Astrocyte (in vitro differentiated cells and primary cell): Measurements from ENCODE around the gene CARD9. TPM values are rescaled to one million over a fixed set of nuclear protein-coding genes. Genes with fewer than 3 reads are reported as not detected.

Source experiments
- DNase-seq: peaks from one replicate; pipeline ENCODE4 v3.0.0-alpha.2; 2010; ENCODE audit warnings: low read depth
- FAIRE-seq: peaks from 2 replicates; lab custom pipeline; 2011; peaks lifted over from hg19 to GRCh38; lab: Jason Lieb, UNC
- H2AFZ ChIP-seq: 2 replicates; pipeline ENCODE4 v1.6.0; 2012; ENCODE audit warnings: low read depth, low read length, inconsistent platforms
- H3K27ac ChIP-seq: 2 replicates; pipeline ENCODE4 v1.5.1; 2011; ENCODE audit warnings: low read depth, low read length, inconsistent platforms
- H3K27me3 ChIP-seq: 2 replicates; pipeline ENCODE4 v1.6.0; 2011; ENCODE audit warnings: low read length, inconsistent platforms; ENCODE audit not compliant: insufficient read depth
- H3K36me3 ChIP-seq: 2 replicates; pipeline ENCODE4 v1.5.1; 2011; ENCODE audit warnings: low read length, inconsistent platforms; ENCODE audit not compliant: insufficient read depth
- H3K4me1 ChIP-seq: 2 replicates; pipeline ENCODE4 v1.5.1; 2011; ENCODE audit warnings: low read length, inconsistent platforms; ENCODE audit not compliant: insufficient read depth
- H3K4me2 ChIP-seq: 2 replicates; pipeline ENCODE4 v1.6.0; 2012; ENCODE audit warnings: low read length, inconsistent platforms
- H3K4me3 ChIP-seq: 2 replicates; pipeline ENCODE4 v1.5.1; 2011; ENCODE audit warnings: low read depth, mild to moderate bottlenecking, low read length, inconsistent platforms; ENCODE audit not compliant: insufficient read depth
- H3K79me2 ChIP-seq: 2 replicates; pipeline ENCODE4 v1.6.0; 2012; ENCODE audit warnings: mild to moderate bottlenecking, low read length, inconsistent platforms; ENCODE audit not compliant: insufficient read depth
- H3K9ac ChIP-seq: 2 replicates; pipeline ENCODE4 v1.6.0; 2012; ENCODE audit warnings: mild to moderate bottlenecking, low read length, inconsistent platforms
- H3K9me3 ChIP-seq: 2 replicates; pipeline ENCODE4 v1.5.1; 2012; ENCODE audit warnings: low read depth, mild to moderate bottlenecking, low read length, inconsistent platforms; ENCODE audit not compliant: insufficient read depth
- H4K20me1 ChIP-seq: 2 replicates; pipeline ENCODE4 v1.6.0; 2012; ENCODE audit warnings: low read length, inconsistent platforms; ENCODE audit not compliant: insufficient read depth
- H3K27ac Mint-ChIP-seq: one replicate; pipeline ENCODE4 v1.8.0; 2021; ENCODE audit warnings: mild to moderate bottlenecking, mixed read lengths; ENCODE audit not compliant: unreplicated experiment
- H3K27me3 Mint-ChIP-seq: one replicate; pipeline ENCODE4 v1.8.0; 2021; ENCODE audit warnings: low read depth, mixed read lengths; ENCODE audit not compliant: unreplicated experiment
- H3K36me3 Mint-ChIP-seq: one replicate; pipeline ENCODE4 v1.8.0; 2021; ENCODE audit warnings: low read depth, mixed read lengths; ENCODE audit not compliant: unreplicated experiment
- H3K4me1 Mint-ChIP-seq: one replicate; pipeline ENCODE4 v1.8.0; 2021; ENCODE audit warnings: low read depth, mixed read lengths; ENCODE audit not compliant: unreplicated experiment
- H3K4me3 Mint-ChIP-seq: one replicate; pipeline ENCODE4 v1.8.0; 2021; ENCODE audit warnings: mild to moderate bottlenecking, moderate library complexity, mixed read lengths; ENCODE audit not compliant: unreplicated experiment
- H3K9me3 Mint-ChIP-seq: one replicate; pipeline ENCODE4 v1.8.0; 2021; ENCODE audit warnings: mild to moderate bottlenecking, mixed read lengths; ENCODE audit not compliant: unreplicated experiment
- EZH2 ChIP-seq: IDR thresholded peaks from 2 replicates; pipeline ENCODE4 v1.6.1; 2012; ENCODE audit warnings: mild to moderate bottlenecking, low read length, inconsistent platforms; ENCODE audit not compliant: insufficient read depth
- total RNA-seq: library from RNA; stranded (reverse); gene quantifications from 2 replicates; pipeline ENCODE4 v1.2.1, GENCODE V29; 2021
- TF ChIP-seq, protein P1 (sequence below): IDR thresholded peaks from 2 replicates; pipeline ENCODE4 v1.5.1; 2011; ENCODE audit warnings: low read depth, mild to moderate bottlenecking, inconsistent platforms, low read length, moderate library complexity; ENCODE audit not compliant: insufficient read depth

CARD9 gene
- total RNA-seq, 1 donor from 2014 or later: 4.2 TPM

DNA sequence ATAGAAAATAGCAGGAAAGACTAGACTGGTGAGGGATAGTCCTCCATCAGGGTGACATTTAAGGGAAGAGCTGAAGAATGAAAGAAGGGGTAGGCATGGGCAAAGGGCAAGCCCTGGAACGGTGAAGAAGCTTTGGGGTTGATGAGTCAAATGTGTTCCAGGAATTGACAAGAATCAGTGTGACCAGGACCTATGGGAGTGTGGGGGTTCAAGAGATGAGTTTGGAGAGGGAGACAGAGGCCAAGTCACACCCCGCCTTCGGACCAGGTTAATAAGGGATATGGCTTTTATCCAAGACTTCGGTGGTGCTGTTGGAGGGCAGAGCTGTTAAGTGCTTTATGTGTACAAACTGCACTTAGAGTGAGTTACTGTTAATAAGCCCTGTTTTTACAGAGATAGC lies 37.9 kb upstream of the CARD9 start:
- FAIRE-seq (no peak), DNase-seq (no peak)
- peak overlapping the region; percentile 91 for H3K4me3 ChIP-seq
- Mint-ChIP-seq H3K9me3 (peaks cover 2% of the 10 kb centered on the region), H3K27ac (peak overlapping the region; percentile 97), H3K27me3 (no peaks in the 10 kb centered on the region), H3K4me3 (peak overlapping the region; percentile 99), H3K4me1 (peaks cover 32% of the 10 kb centered on the region), H3K36me3 (peaks cover 18% of the 10 kb centered on the region)
- no peak overlapping the region for H2AFZ ChIP-seq
- no peaks in the 10 kb centered on the region for H3K9me3 ChIP-seq
- peak overlapping the region; percentile 97 for H3K4me2 ChIP-seq
- H4K20me1 ChIP-seq: peaks cover 63% of the 10 kb centered on the region
- peaks cover 16% of the 10 kb centered on the region for H3K4me1 ChIP-seq
- H3K27me3 ChIP-seq: no peaks in the 10 kb centered on the region
- peaks cover 88% of the 10 kb centered on the region for H3K79me2 ChIP-seq
- TF ChIP-seq, protein P1, sequence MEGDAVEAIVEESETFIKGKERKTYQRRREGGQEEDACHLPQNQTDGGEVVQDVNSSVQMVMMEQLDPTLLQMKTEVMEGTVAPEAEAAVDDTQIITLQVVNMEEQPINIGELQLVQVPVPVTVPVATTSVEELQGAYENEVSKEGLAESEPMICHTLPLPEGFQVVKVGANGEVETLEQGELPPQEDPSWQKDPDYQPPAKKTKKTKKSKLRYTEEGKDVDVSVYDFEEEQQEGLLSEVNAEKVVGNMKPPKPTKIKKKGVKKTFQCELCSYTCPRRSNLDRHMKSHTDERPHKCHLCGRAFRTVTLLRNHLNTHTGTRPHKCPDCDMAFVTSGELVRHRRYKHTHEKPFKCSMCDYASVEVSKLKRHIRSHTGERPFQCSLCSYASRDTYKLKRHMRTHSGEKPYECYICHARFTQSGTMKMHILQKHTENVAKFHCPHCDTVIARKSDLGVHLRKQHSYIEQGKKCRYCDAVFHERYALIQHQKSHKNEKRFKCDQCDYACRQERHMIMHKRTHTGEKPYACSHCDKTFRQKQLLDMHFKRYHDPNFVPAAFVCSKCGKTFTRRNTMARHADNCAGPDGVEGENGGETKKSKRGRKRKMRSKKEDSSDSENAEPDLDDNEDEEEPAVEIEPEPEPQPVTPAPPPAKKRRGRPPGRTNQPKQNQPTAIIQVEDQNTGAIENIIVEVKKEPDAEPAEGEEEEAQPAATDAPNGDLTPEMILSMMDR: no peak
- no peak for TF ChIP-seq EZH2
- peak overlapping the region; percentile 99 for H3K9ac ChIP-seq
- H3K27ac ChIP-seq: peak overlapping the region; percentile 89
- H3K36me3 ChIP-seq: peaks cover 24% of the 10 kb centered on the region

DNA sequence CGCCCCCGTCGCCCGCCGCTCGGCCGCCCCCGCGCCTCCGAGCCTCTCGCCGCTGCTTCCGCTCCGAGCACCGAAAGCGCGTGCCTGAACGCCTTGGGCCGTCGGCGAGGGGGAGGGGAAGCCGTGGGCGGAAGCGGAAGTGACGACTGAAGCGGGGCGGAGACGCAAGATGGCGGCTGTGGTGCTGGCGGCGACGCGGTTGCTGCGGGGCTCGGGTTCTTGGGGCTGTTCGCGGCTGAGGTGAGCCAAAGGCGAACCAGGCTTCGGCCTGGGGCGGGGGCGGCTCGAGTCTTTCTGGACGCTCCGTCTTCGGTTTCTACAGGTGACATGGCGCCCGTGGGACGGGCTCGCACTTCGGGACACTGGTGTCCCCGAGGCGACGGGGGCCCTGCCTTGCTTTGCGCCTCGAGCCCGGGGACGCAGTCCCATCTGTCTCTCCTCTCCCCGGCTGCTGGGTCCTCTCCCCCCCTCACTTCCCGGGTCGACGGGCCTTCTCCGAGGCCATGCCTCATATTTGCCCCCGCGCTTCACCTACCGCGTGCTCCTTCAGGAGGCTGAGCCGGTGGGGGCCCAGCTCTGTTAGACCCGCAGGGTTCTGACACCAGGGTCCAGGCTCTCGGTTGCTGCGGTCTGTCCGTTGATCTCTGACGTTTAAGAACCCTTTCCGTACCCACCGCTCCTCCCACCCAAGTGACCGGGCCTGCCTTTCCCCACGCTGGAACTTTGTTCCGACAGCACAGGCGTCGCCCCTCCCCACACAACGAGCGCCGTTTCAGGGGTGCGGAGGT lies 37.2 kb upstream of the CARD9 start, which contains the start of the genes ENTR1 and PMPCA:
TSS of gene ENTR1 (minus strand) at position 115 of the 788 bp plus-strand sequence. CDS start 217 bp downstream, outside the sequence.
TSS of gene PMPCA (plus strand) at position 159 of the 788 bp plus-strand sequence. CDS start at position 170, 11 bp downstream.
- Histone ChIP-seq H3K4me3 (peak within 1 kb of the TSS; percentile 91), H3K27ac (peak within 1 kb of the TSS; percentile 89), H3K4me2 (peak within 1 kb of the TSS; percentile 97), H2AFZ (peak within 1 kb of the TSS; percentile 85), H3K27me3 (no peaks in the 10 kb centered on the region), H4K20me1 (peaks cover 56% of the 10 kb centered on the region), H3K4me1 (peaks cover 16% of the 10 kb centered on the region), H3K36me3 (peaks cover 21% of the 10 kb centered on the region), H3K79me2 (peaks cover 82% of the 10 kb centered on the region), H3K9me3 (no peaks in the 10 kb centered on the region), H3K9ac (peak within 1 kb of the TSS; percentile 99)
- peaks cover 32% of the 10 kb centered on the region for H3K4me1 Mint-ChIP-seq
- H3K4me3 Mint-ChIP-seq: peak within 1 kb of the TSS; percentile 99
- H3K27me3 Mint-ChIP-seq: no peaks in the 10 kb centered on the region
- TF ChIP-seq, protein P1: no peak
- no peak for TF ChIP-seq EZH2
- peaks cover 2% of the 10 kb centered on the region for H3K9me3 Mint-ChIP-seq
- H3K36me3 Mint-ChIP-seq: peaks cover 14% of the 10 kb centered on the region
- DNase-seq: peak; percentile 70
- H3K27ac Mint-ChIP-seq: peak within 1 kb of the TSS; percentile 97
- no peak for FAIRE-seq
